SK-N-SH treated with all-trans-retinoic acid at 6 μM for 48 hours (cell line): Measurements from ENCODE around the gene MT1E.

Experiments used
- ATAC-seq: fragments of 200-7000 bp; cut with Tn5 transposase; 3 replicates; pipeline ENCODE4 v1.9.1; 2020; ENCODE audit warnings: mild to moderate bottlenecking, moderate library complexity
- ARNTL ChIP-seq: fragments of 450-650 bp; formaldehyde crosslinking; IDR thresholded peaks from 2 replicates; pipeline ENCODE4 v1.5.0; 2020; ENCODE audit warnings: low read depth, mild to moderate bottlenecking, moderate library complexity, borderline replicate concordance
- BACH2 ChIP-seq: fragments of 250-450 bp; sonication (Bioruptor Pico); IDR thresholded peaks from 2 replicates; pipeline ENCODE4 v1.9.0; 2021; ENCODE audit warnings: mild to moderate bottlenecking, borderline replicate concordance
- CREB5 ChIP-seq: fragments of 250-450 bp; sonication (Bioruptor Pico); IDR thresholded peaks from 2 replicates; pipeline ENCODE4 v1.5.1; 2020; ENCODE audit warnings: low read depth, mild to moderate bottlenecking, moderate library complexity
- CSDC2 ChIP-seq: fragments of 250-450 bp; sonication (Bioruptor Pico); IDR thresholded peaks from 2 replicates; pipeline ENCODE4 v1.5.0; 2020; ENCODE audit warnings: mild to moderate bottlenecking, moderate library complexity
- CSRNP3 ChIP-seq: fragments of 250-450 bp; sonication (Bioruptor Pico); IDR thresholded peaks from 2 replicates; pipeline ENCODE4 v1.5.1; 2021; ENCODE audit warnings: mild to moderate bottlenecking, moderate library complexity
- ESRRG ChIP-seq: fragments of 250-450 bp; sonication (Bioruptor Pico); IDR thresholded peaks from 2 replicates; pipeline ENCODE4 v1.6.1; 2021; ENCODE audit warnings: mild to moderate bottlenecking
- GLIS3 ChIP-seq: fragments of 250-450 bp; sonication (Bioruptor Pico); IDR thresholded peaks from 2 replicates; pipeline ENCODE4 v1.5.0; 2020; ENCODE audit warnings: mild to moderate bottlenecking, moderate library complexity
- OSR1 ChIP-seq: fragments of 250-450 bp; sonication (Bioruptor Pico); IDR thresholded peaks from 2 replicates; pipeline ENCODE4 v1.8.0; 2022; ENCODE audit warnings: moderate library complexity, mild to moderate bottlenecking, inconsistent platforms
- PPARA ChIP-seq: fragments of 250-450 bp; sonication (Bioruptor Pico); IDR thresholded peaks from 2 replicates; pipeline ENCODE4 v1.5.0; 2020; ENCODE audit warnings: mild to moderate bottlenecking, borderline replicate concordance
- RARB ChIP-seq: fragments of 250-450 bp; sonication (Bioruptor Pico); IDR thresholded peaks from 2 replicates; pipeline ENCODE4 v1.8.0; 2021; ENCODE audit warnings: mild to moderate bottlenecking, moderate library complexity
- SNAI2 ChIP-seq: fragments of 250-450 bp; sonication (Bioruptor Pico); IDR thresholded peaks from 2 replicates; pipeline ENCODE4 v1.5.0; 2020; ENCODE audit warnings: mild to moderate bottlenecking, moderate library complexity
- TOX ChIP-seq: fragments of 250-450 bp; sonication (Bioruptor Pico); IDR thresholded peaks from 2 replicates; pipeline ENCODE4 v1.8.0; 2021; ENCODE audit warnings: mild to moderate bottlenecking, moderate library complexity, borderline replicate concordance
- TSHZ2 ChIP-seq: fragments of 250-450 bp; sonication (Bioruptor Pico); IDR thresholded peaks from 2 replicates; pipeline ENCODE4 v1.5.0; 2020; ENCODE audit warnings: mild to moderate bottlenecking, moderate library complexity
- ZFP3 ChIP-seq: fragments of 250-450 bp; sonication (Bioruptor Pico); IDR thresholded peaks from 2 replicates; pipeline ENCODE4 v1.5.0; 2020; ENCODE audit warnings: mild to moderate bottlenecking, moderate library complexity
- ZNF565 ChIP-seq: fragments of 450-650 bp; formaldehyde crosslinking; conservative IDR thresholded peaks from 2 replicates; pipeline ENCODE4 v1.5.0; 2020; ENCODE audit warnings: low read depth, mild to moderate bottlenecking, moderate library complexity
- ZNF70 ChIP-seq: fragments of 450-650 bp; formaldehyde crosslinking; IDR thresholded peaks from 2 replicates; pipeline ENCODE4 v1.5.0; 2020; ENCODE audit warnings: mild to moderate bottlenecking, moderate library complexity
- ZNF8 ChIP-seq: fragments of 450-650 bp; formaldehyde crosslinking; IDR thresholded peaks from 2 replicates; pipeline ENCODE4 v1.5.0; 2020; ENCODE audit warnings: mild to moderate bottlenecking, moderate library complexity
- TF ChIP-seq, protein P1 (sequence below): fragments of 250-450 bp; sonication (Bioruptor Pico); IDR thresholded peaks from 2 replicates; pipeline ENCODE4 v1.8.0; 2021; ENCODE audit warnings: low read depth, mild to moderate bottlenecking, moderate library complexity, borderline replicate concordance
- TF ChIP-seq, protein P2 (sequence below): fragments of 250-450 bp; sonication (Bioruptor Pico); IDR thresholded peaks from 2 replicates; pipeline ENCODE4 v1.8.0; 2020; ENCODE audit warnings: mild to moderate bottlenecking, moderate library complexity, borderline replicate concordance

The MT1E gene

DNA sequence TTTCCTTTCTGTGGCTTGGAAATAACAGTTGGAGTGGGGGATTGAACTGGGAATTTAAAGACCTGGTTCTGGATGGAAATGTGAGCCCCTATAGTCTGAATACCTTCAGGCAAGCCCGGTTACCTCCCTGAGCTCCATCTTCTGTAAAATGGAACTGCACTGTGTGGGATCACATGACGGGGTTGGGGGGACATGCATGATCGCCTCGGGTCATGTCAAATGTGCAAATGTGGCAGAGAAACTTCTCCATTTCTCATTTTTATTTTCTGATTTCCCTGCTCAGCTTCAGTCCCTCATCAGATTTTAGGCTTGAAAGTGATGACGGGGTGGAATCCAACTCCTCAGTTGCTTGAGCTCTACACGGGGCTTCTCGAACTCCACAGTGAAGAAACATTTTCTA lies 27.6 kb downstream of the MT1E start (continued):
- no peak for TF ChIP-seq CSDC2 (CRISPR knock-in tag)
- TF ChIP-seq, all 23 proteins: peak for 0

DNA sequence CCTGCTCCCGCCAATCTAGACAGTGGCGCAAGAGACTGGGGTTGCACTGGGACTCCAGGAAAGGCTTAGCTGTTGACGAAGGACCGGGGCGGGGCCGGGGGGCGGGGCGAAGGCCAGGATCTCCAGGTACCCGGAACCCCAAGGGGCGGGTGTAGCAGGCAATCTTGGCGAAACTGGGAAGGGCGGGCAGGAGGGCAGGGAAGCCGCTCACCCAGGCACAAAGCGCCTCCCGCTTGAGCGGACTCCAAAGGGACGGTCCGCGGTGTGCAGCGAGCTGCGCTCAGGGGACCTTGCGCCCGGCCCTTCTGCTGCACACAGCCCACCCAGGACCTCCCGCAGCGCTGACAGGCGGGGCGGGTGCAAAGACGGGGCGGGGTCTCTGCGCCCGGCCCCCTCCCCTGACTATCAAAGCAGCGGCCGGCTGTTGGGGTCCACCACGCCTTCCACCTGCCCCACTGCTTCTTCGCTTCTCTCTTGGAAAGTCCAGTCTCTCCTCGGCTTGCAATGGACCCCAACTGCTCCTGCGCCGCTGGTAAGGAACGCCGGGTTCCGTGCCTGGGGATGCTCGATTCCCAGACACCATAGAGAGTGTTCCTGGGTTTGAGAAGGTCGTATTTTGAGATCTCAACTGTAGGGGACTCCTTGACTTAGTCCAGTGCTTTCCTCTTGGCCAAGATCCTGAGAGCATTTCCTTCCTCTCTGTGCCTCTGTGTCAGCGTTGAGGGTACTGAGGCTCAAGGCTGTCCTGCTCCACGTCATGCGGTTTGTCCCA lies 32.2 kb downstream of the MT1E start, which contains the start of gene MT1F:
Gene MT1F (plus strand): TSS at position 405 of the 772 bp plus-strand sequence. CDS start 100 bp downstream, at position 505.
- peak; percentile 88 for ATAC-seq
- no peak for TF ChIP-seq ARNTL (CRISPR knock-in tag)
- TF ChIP-seq GLIS3 (CRISPR knock-in tag) = no peak
- TF ChIP-seq CSRNP3 (CRISPR knock-in tag) = no peak
- TF ChIP-seq ZNF70 (CRISPR knock-in tag) = no peak
- TF ChIP-seq RARB = no peak
- no peak for TF ChIP-seq PPARA (CRISPR knock-in tag)

DNA sequence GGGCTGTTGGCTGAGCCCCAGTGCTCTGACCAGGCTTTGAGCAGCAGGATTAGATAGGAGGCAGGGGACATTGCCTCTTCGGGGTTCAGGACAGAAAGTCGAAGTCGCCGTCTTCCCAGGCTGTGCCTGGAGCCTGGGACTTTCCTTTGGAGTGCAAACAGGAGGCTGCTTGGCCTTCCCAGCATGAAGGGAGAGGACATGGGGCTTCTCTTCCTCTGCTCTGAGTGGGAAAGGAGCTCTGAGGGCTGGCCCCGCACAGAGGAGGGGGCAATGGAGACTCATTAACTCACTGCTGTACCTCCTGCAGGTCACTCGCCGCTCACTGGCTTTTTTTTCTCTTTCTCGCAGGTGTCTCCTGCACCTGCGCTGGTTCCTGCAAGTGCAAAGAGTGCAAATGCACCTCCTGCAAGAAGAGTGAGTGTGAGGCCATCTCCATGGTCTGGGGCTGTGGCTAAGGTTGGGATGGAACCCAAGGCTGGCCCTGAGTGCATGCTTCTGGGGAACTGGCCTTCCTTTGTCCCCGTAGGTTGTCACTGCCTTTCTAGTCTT lies 32.8 kb downstream of the MT1E start:
- ATAC-seq = no peak
- TF ChIP-seq PPARA (CRISPR knock-in tag) = no peak
- no peak for TF ChIP-seq TSHZ2 (CRISPR knock-in tag)
- TF ChIP-seq ZNF565 = no peak
- TF ChIP-seq TOX = no peak
- TF ChIP-seq CREB5 (CRISPR knock-in tag) = no peak
- TF ChIP-seq ARNTL (CRISPR knock-in tag) = no peak
- no peak for TF ChIP-seq RARB
- TF ChIP-seq, protein P1, sequence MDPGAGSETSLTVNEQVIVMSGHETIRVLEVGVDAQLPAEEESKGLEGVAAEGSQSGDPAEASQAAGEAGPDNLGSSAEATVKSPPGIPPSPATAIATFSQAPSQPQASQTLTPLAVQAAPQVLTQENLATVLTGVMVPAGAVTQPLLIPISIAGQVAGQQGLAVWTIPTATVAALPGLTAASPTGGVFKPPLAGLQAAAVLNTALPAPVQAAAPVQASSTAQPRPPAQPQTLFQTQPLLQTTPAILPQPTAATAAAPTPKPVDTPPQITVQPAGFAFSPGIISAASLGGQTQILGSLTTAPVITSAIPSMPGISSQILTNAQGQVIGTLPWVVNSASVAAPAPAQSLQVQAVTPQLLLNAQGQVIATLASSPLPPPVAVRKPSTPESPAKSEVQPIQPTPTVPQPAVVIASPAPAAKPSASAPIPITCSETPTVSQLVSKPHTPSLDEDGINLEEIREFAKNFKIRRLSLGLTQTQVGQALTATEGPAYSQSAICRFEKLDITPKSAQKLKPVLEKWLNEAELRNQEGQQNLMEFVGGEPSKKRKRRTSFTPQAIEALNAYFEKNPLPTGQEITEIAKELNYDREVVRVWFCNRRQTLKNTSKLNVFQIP (CRISPR knock-in tag) = no peak
- TF ChIP-seq GLIS3 (CRISPR knock-in tag) = no peak
- TF ChIP-seq ZFP3 (CRISPR knock-in tag) = no peak
- no peak for TF ChIP-seq BACH2
- no peak for TF ChIP-seq ZNF8
- TF ChIP-seq, protein P2, sequence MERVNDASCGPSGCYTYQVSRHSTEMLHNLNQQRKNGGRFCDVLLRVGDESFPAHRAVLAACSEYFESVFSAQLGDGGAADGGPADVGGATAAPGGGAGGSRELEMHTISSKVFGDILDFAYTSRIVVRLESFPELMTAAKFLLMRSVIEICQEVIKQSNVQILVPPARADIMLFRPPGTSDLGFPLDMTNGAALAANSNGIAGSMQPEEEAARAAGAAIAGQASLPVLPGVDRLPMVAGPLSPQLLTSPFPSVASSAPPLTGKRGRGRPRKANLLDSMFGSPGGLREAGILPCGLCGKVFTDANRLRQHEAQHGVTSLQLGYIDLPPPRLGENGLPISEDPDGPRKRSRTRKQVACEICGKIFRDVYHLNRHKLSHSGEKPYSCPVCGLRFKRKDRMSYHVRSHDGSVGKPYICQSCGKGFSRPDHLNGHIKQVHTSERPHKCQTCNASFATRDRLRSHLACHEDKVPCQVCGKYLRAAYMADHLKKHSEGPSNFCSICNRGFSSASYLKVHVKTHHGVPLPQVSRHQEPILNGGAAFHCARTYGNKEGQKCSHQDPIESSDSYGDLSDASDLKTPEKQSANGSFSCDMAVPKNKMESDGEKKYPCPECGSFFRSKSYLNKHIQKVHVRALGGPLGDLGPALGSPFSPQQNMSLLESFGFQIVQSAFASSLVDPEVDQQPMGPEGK (CRISPR knock-in tag) = no peak
- TF ChIP-seq ESRRG (CRISPR knock-in tag) = no peak
- no peak for TF ChIP-seq OSR1 (CRISPR knock-in tag)
- no peak for TF ChIP-seq CSDC2 (CRISPR knock-in tag)
- TF ChIP-seq CSRNP3 (CRISPR knock-in tag) = no peak
- no peak for TF ChIP-seq SNAI2 (CRISPR knock-in tag)
